ENCODE measurements around the gene DCAF6.
"Not testable (repeated sequence)": the region's sequence is repeated elsewhere in the genome, so short reads cannot be mapped to it uniquely, and the experiment has no call there.

DCAF6 gene, protein sequence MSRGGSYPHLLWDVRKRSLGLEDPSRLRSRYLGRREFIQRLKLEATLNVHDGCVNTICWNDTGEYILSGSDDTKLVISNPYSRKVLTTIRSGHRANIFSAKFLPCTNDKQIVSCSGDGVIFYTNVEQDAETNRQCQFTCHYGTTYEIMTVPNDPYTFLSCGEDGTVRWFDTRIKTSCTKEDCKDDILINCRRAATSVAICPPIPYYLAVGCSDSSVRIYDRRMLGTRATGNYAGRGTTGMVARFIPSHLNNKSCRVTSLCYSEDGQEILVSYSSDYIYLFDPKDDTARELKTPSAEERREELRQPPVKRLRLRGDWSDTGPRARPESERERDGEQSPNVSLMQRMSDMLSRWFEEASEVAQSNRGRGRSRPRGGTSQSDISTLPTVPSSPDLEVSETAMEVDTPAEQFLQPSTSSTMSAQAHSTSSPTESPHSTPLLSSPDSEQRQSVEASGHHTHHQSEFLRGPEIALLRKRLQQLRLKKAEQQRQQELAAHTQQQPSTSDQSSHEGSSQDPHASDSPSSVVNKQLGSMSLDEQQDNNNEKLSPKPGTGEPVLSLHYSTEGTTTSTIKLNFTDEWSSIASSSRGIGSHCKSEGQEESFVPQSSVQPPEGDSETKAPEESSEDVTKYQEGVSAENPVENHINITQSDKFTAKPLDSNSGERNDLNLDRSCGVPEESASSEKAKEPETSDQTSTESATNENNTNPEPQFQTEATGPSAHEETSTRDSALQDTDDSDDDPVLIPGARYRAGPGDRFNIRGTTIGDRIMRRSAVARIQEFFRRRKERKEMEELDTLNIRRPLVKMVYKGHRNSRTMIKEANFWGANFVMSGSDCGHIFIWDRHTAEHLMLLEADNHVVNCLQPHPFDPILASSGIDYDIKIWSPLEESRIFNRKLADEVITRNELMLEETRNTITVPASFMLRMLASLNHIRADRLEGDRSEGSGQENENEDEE

GRCh38 chr1:167936068-167936929 lies at the start of gene DCAF6:
DCAF6 (plus strand) TSS chr1:167936683; CDS start chr1:167936912, 229 bp downstream.
- Histone ChIP-seq H3K9ac (ENCODE audit: insufficient read length) (peak within 1 kb of the TSS; percentile 95), H3K4me3 (peak within 1 kb of the TSS; percentile 87), H3K9me3 (ENCODE audit: low read depth, low read length) (no peaks in the 10 kb centered on the region), H3K36me3 (ENCODE audit: insufficient read depth, low read length) (no peaks in the 10 kb centered on the region), H3K27ac (peak within 1 kb of the TSS; percentile 96)
- peak; percentile 96 for DNase-seq (ENCODE audit: low read depth, low spot score)
- TF ChIP-seq EZH2 (IDR thresholded peaks at IDR 0.05) (no peak), POLR2AphosphoS5 (IDR thresholded peaks at IDR 0.05; ENCODE audit: borderline replicate concordance, low read depth, low read length) (peak; percentile 70; the same call in 1 of the 2 replicates)

GRCh38 chr1:167887187-167887586 lies 49.3 kb upstream of the DCAF6 start:
- H3K27ac ChIP-seq; H3K36me3 ChIP-seq (ENCODE audit: insufficient read depth, low read length); DNase-seq (ENCODE audit: low read depth, low spot score); H3K4me3 ChIP-seq; H3K9ac ChIP-seq (ENCODE audit: insufficient read length); H3K9me3 ChIP-seq (ENCODE audit: low read depth, low read length): not testable (repeated sequence)

DNA sequence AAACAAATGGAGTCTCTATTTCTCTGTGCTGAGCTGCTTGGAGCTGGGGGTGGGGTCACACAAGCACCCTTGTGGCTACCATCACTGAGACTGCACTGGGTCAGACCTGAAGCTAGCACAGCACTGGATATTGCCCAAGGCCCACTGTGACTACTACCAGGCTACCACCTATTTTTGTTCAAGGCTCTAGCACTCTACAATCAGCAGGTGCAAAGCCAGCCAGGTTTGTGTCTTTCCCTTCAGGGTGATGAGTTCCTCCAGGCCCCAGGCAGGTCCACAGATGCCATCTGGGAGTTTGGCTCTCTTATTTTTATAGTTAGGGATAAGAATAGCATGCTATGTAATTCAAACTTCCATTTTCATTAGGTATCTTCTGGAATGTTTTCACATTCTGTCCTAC lies 46.1 kb upstream of the DCAF6 start:
- Histone ChIP-seq H3K4me3 (no peak overlapping the region), H3K36me3 (ENCODE audit: insufficient read depth, low read length) (no peaks in the 10 kb centered on the region), H3K9ac (ENCODE audit: insufficient read length) (no peak overlapping the region), H3K9me3 (ENCODE audit: low read depth, low read length) (no peaks in the 10 kb centered on the region), H3K27ac (no peak overlapping the region)
- no peak for TF ChIP-seq POLR2AphosphoS5 (IDR thresholded peaks at IDR 0.05; ENCODE audit: borderline replicate concordance, low read depth, low read length)
- TF ChIP-seq EZH2 (IDR thresholded peaks at IDR 0.05) = no peak
- TF ChIP-seq FOXP2 (optimal IDR thresholded peaks at IDR 0.05; ENCODE audit: control extremely low read depth, extremely low read length, insufficient read depth) = no peak
- no peak for DNase-seq (ENCODE audit: low read depth, low spot score)

- no peak for TF ChIP-seq FOXP2 (optimal IDR thresholded peaks at IDR 0.05; ENCODE audit: control extremely low read depth, extremely low read length, insufficient read depth)
- TF ChIP-seq POLR2AphosphoS5 (IDR thresholded peaks at IDR 0.05; ENCODE audit: borderline replicate concordance, low read depth, low read length) = no peak
- TF ChIP-seq EZH2 (IDR thresholded peaks at IDR 0.05) = no peak
Observed at GRCh38 chr1:167893798-167894197, 42.7 kb upstream of the DCAF6 start.

DNA sequence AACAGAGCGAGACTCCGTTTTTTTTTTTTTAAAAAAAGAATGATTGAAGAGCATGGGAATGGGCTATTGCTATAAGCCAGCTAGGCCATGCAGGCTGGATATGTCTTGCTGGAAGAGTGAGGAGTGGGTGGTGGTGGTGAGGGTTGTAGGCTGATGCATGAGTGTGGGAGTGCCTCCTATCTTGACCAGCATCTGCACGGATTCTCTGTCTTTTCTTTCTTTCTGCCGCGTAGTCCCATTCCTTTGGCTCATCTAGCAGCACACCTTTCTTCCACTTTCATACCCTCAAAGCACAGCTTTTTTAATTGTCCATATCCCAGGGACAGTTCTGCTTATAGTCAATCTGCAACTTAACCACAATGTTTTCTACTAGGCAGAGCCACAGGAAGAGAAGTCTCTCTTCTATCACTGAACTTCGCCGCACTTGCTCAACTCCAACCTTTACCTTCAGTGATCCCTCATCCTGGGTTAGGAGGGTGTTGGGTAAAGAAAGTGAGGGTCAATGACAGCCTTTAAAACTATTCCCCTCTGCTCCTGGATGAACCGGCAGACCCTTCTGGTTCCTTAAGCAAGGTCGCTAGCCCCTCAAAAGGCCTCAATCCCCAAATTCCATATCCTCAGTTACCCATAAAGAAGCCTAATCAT lies 37.8 kb upstream of the DCAF6 start:
- no peaks in the 10 kb centered on the region for H3K36me3 ChIP-seq (ENCODE audit: insufficient read depth, low read length)
- H3K9ac ChIP-seq (ENCODE audit: insufficient read length) = no peak overlapping the region
- DNase-seq (ENCODE audit: low read depth, low spot score) = no peak
- H3K27ac ChIP-seq = no peak overlapping the region
- no peak overlapping the region for H3K4me3 ChIP-seq
- TF ChIP-seq POLR2AphosphoS5 (IDR thresholded peaks at IDR 0.05; ENCODE audit: borderline replicate concordance, low read depth, low read length) (no peak), EZH2 (IDR thresholded peaks at IDR 0.05) (no peak), FOXP2 (optimal IDR thresholded peaks at IDR 0.05; ENCODE audit: control extremely low read depth, extremely low read length, insufficient read depth) (no peak)
- H3K9me3 ChIP-seq (ENCODE audit: low read depth, low read length) = no peaks in the 10 kb centered on the region

More at GRCh38 chr1:167893798-167894197, 42.7 kb upstream of the DCAF6 start:
- Histone ChIP-seq H3K4me3 (no peak overlapping the region), H3K9me3 (ENCODE audit: low read depth, low read length) (no peaks in the 10 kb centered on the region), H3K36me3 (ENCODE audit: insufficient read depth, low read length) (no peaks in the 10 kb centered on the region), H3K27ac (no peak overlapping the region), H3K9ac (ENCODE audit: insufficient read length) (no peak overlapping the region)
- no peak for DNase-seq (ENCODE audit: low read depth, low spot score)

DNA sequence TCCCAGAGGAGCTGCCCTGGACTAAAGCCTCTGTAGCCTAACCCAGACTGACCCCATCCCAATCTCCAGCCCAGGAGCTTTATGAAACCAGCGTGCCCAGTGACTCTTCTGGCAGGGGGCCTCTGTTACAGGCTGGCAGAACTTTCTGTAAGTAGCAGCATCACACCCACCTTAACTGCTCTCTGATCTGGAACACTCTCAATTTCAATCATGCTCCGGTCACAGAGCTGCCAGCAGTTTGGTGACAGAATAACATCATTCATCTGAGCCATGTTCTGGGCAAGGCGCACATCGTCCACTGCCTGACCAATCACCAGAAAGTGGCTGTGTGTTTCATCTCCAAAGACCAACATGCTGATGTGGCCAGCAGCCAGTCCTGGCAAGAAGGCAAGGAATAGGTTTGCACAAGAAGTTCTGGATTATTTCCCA lies 37.2 kb upstream of the DCAF6 start:
- no peak overlapping the region for H3K27ac ChIP-seq
- no peak overlapping the region for H3K4me3 ChIP-seq
- no peak for DNase-seq (ENCODE audit: low read depth, low spot score)
- TF ChIP-seq FOXP2 (optimal IDR thresholded peaks at IDR 0.05; ENCODE audit: control extremely low read depth, extremely low read length, insufficient read depth) (no peak), EZH2 (IDR thresholded peaks at IDR 0.05) (no peak), POLR2AphosphoS5 (IDR thresholded peaks at IDR 0.05; ENCODE audit: borderline replicate concordance, low read depth, low read length) (no peak)
- no peaks in the 10 kb centered on the region for H3K9me3 ChIP-seq (ENCODE audit: low read depth, low read length)
- no peaks in the 10 kb centered on the region for H3K36me3 ChIP-seq (ENCODE audit: insufficient read depth, low read length)
- no peak overlapping the region for H3K9ac ChIP-seq (ENCODE audit: insufficient read length)

- DNase-seq (ENCODE audit: low read depth, low spot score) = no peak
- H3K36me3 ChIP-seq (ENCODE audit: insufficient read depth, low read length) = no peaks in the 10 kb centered on the region
- no peak overlapping the region for H3K9ac ChIP-seq (ENCODE audit: insufficient read length)
- H3K9me3 ChIP-seq (ENCODE audit: low read depth, low read length) = no peaks in the 10 kb centered on the region
- H3K4me3 ChIP-seq = no peak overlapping the region
- no peak overlapping the region for H3K27ac ChIP-seq
- TF ChIP-seq EZH2 (IDR thresholded peaks at IDR 0.05) (no peak), POLR2AphosphoS5 (IDR thresholded peaks at IDR 0.05; ENCODE audit: borderline replicate concordance, low read depth, low read length) (no peak), FOXP2 (optimal IDR thresholded peaks at IDR 0.05; ENCODE audit: control extremely low read depth, extremely low read length, insufficient read depth) (no peak)
Observed at GRCh38 chr1:167900907-167901306, 35.6 kb upstream of the DCAF6 start.

Measured in SK-N-MC (cell line).